Fibroblast of lung (primary cell): Measurements from ENCODE around the gene ASIC3.

ENCODE experiments used
- CTCF ChIP-seq, 2 donors: IDR thresholded peaks in 1 of 2; conservative IDR thresholded peaks in 1 of 2; 1 replicate in 1 of 2; 2 replicates in 1 of 2; pipeline ENCODE4 v1.5.1; 2011 to 2012; ENCODE audit warnings: low read length in 2 of 2, control low read depth in 1 of 2, inconsistent platforms in 1 of 2, low read depth in 1 of 2, mild to moderate bottlenecking in 1 of 2
- EZH2 ChIP-seq: IDR thresholded peaks from 2 replicates; pipeline ENCODE4 v1.5.1; 2012; ENCODE audit warnings: low read length, control low read depth, mild to moderate bottlenecking; ENCODE audit errors: missing control alignments

GRCh38 chr7:151047976-151048815, at the start of gene ASIC3:
- TF ChIP-seq EZH2 (no peak), CTCF (conservative IDR thresholded peaks at IDR 0.05 in 1 of 2, IDR thresholded peaks at IDR 0.05 in 1 of 2; ENCODE audit: low read depth in 1 of 2, low read length in 2 of 2) (no peak)
